ENCODE measurements around the gene MPZL2. TPM values are rescaled to one million over a fixed set of nuclear protein-coding genes. Genes with fewer than 3 reads are reported as not detected.

Gene MPZL2
- total RNA-seq, 1 donor: not detected

Small RNA genes within 50 kb of the gene (small RNA-seq; reads per million reads assigned to genes)
- gene HSPE1P18: not detected

Other genes starting within 250 kb of the MPZL2 start
- gene TMPRSS4, start 187.2 kb downstream of the MPZL2 start, total RNA-seq: not detected in 2 replicates
- gene SMIM35, start 177.3 kb downstream of the MPZL2 start, total RNA-seq: not detected in 2 replicates
- under 0.01 and 0.36 TPM in 2 replicates for gene SCN4B, start 111.5 kb downstream of the MPZL2 start, total RNA-seq
- gene SCN2B, start 87.7 kb downstream of the MPZL2 start, total RNA-seq: not detected in 2 replicates
- not detected in 2 replicates for gene JAML, start 39.3 kb downstream of the MPZL2 start, total RNA-seq
- 1.5 and 1.8 TPM in 2 replicates for gene MPZL3, start 11.9 kb downstream of the MPZL2 start, total RNA-seq
- gene CD3E, start 40.4 kb upstream of the MPZL2 start, total RNA-seq: not detected in 2 replicates
- not detected in 2 replicates for gene CD3D, start 78.4 kb upstream of the MPZL2 start, total RNA-seq
- not detected in 2 replicates for gene CD3G, start 80.0 kb upstream of the MPZL2 start, total RNA-seq
- gene UBE4A, start 95.3 kb upstream of the MPZL2 start, total RNA-seq: 63.0 and 63.4 TPM in 2 replicates
- 25.3 and 31.1 TPM in 2 replicates for gene ATP5MG, start 137.3 kb upstream of the MPZL2 start, total RNA-seq
- gene KMT2A, start 172.2 kb upstream of the MPZL2 start, total RNA-seq: 38.4 and 49.5 TPM in 2 replicates

Data from osteoblast (primary cell).